Activated gamma-delta T cell treated with anti-CD3 and anti-CD28 coated beads, Interleukin-2, amount 50 U/mL, for 16 hours (primary cell): Measurements from ENCODE around the gene LNPK.
"Not testable (repeated sequence)": the region's sequence is repeated elsewhere in the genome, so short reads cannot be mapped to it uniquely, and the experiment has no call there.

Experiments
- DNase-seq: peaks from one replicate; pipeline ENCODE4 v3.0.0-alpha.2; 2020; ENCODE audit warnings: low read depth

The LNPK gene

GRCh38 chr2:175903384-175903936 lies 98.6 kb downstream of the LNPK start:
- DNase-seq, result no peak

- DNase-seq, result not testable (repeated sequence)
Measured at GRCh38 chr2:175895957-175896356, 106.1 kb downstream of the LNPK start.

GRCh38 chr2:175892046-175892445 lies 110.0 kb downstream of the LNPK start:
- DNase-seq, result no peak

- DNase-seq, result no peak
Measured at GRCh38 chr2:175890636-175891242, 111.3 kb downstream of the LNPK start.

GRCh38 chr2:175889701-175890302 lies 112.3 kb downstream of the LNPK start:
- DNase-seq, result no peak

DNA sequence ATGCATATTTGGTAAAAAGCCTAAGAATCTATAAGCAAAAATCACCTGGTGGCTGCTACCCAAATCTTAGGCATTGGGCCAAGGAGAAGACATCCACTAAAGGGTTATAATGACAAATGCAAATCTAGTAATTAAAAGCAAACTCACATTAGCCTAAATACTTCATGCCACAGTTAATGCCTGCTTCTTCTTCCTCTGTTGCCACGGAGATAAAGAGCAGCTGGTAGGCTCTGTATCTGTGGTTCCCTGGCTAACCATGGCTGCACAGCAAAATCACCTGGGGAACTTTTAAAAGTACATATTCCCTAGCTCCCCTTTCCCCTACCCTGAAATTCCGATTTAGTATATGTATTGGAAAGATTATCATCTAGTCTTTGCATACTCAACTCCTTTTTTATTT lies 114.3 kb downstream of the LNPK start:
- DNase-seq, result no peak

DNA sequence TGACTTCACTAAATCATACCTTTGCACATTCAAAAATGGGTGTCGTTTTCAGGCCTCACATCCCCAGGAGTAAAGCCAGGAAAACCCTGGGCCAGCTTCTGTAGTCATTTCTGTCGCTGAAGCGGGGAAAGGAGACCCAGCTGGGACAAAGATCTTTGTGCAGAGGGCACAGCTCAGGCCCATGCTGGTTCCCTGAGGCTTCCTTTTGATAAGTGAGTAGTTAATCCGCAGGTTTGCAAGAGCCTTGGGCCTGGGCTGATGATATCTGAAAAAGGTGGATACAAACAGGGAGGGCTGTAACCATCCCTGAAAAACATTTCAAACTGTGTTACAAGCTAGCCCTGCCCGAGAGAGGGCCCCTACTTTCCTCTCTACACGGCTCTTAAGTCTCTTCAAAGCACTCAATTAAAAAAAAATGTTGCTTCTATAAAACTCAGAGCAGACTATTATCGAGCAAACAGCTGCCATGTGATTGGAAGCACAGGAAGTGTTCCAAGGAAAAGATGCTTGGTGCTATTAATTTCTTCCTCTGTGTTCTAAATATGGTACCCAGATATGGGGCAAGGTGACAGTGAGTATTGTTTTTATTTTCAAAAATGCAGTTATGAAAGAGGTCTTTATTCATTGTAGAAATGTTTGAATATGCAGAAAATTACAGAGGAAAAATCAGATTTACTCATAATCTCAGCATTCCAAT lies 117.2 kb downstream of the LNPK start:
- DNase-seq, result no peak

DNA sequence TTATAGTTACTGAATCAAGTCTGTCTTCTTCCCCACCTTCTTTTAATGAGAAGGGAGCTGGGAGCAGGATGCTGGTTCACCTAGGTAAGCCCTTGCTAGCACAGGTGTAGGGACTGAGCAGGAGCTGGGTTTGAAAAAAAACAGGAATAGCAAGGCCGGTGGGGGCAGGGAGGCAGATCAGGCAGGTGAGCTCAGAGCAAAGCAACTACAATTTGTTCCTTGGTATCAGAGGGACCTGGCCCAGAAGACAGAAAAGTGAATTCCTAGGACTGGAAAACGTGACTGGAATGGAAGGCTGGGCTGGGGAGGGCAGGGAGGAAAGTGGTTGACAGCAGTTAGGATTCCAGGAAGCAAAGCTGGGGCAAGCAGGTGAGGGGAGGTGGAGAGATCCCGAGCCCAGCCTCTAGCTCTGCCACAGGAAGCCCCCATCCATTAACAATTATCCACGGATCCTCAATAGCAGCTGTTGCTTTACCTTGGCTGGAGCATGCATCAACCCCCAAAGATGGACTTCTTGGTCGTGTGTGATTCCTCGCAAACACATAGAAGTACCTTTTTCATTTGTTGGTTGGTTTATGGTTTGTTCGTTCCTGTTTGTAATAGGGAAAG lies 118.4 kb downstream of the LNPK start:
- DNase-seq, result no peak

DNA sequence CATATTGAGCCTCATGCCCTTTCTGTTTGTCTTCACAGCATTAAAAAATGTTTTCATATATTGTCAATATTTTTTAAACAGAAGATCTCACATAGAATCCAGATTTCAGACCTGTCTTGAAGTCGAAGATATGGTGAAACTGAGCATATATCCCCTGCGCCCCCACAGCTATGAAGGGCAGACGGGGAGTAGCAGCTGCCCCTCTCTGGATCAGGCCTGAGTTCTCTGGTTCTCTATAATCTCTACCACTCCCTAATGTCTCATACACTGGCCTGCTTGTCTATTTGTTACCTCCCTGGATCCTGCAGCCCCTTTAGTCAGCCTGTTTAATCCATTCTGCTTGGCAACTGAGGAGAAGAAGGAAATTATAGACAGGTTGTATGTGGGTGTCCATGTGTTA lies 122.4 kb downstream of the LNPK start:
- DNase-seq, result no peak

- DNase-seq, result no peak
Measured at GRCh38 chr2:175877845-175878544, 124.1 kb downstream of the LNPK start.

DNA sequence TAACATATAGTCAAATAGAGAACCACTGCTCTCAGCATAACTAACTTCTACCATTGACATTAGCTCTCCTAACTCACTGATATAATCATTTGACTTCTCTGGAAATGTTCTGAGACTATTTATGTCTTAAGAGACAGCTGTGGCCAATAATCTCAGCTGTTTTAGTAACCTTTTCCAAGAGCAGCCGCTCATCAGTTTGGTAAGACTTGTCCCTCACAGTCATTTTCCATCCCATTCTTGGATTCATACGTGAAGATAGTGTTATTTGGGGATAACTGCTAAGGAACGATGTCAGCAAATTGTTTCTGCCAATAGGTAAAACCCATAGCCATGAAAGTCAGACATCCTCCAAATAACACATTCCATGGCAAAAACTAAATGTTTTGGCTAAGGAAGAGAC lies 127.8 kb downstream of the LNPK start:
- no peak for DNase-seq
